Non-pigmented ciliary epithelial cell (primary cell): ENCODE data around the gene BTBD17.

ENCODE experiments used
- DNase-seq: peaks from one replicate; pipeline ENCODE4 v3.0.0-alpha.2; 2010; ENCODE audit warnings: low read depth

BTBD17 gene

GRCh38 chr17:74387365-74388218 lies 25.9 kb upstream of the BTBD17 start:
- DNase-seq = no peak

GRCh38 chr17:74386386-74386785 lies 24.7 kb upstream of the BTBD17 start:
- no peak for DNase-seq

- DNase-seq = no peak
Measured at GRCh38 chr17:74385201-74385600, 23.5 kb upstream of the BTBD17 start.

- DNase-seq = no peak
Measured at GRCh38 chr17:74383141-74383540, 21.5 kb upstream of the BTBD17 start.

- no peak for DNase-seq
Measured at GRCh38 chr17:74380959-74381808, 19.5 kb upstream of the BTBD17 start.

- DNase-seq = no peak
Measured at GRCh38 chr17:74380086-74380958, 18.7 kb upstream of the BTBD17 start.

GRCh38 chr17:74379495-74380085 lies 17.9 kb upstream of the BTBD17 start:
- DNase-seq = peak; percentile 6

GRCh38 chr17:74374858-74375257 lies 13.2 kb upstream of the BTBD17 start:
- no peak for DNase-seq

GRCh38 chr17:74373838-74374606 lies 12.4 kb upstream of the BTBD17 start:
- DNase-seq = no peak

GRCh38 chr17:74372426-74372825 lies 10.8 kb upstream of the BTBD17 start:
- DNase-seq = no peak

- DNase-seq = no peak
Measured at GRCh38 chr17:74371653-74372147, 10.0 kb upstream of the BTBD17 start.

GRCh38 chr17:74369665-74370490 lies 8.2 kb upstream of the BTBD17 start:
- DNase-seq = no peak

- DNase-seq = no peak
Measured at GRCh38 chr17:74369221-74369620, 7.6 kb upstream of the BTBD17 start.

- peak; percentile 3 for DNase-seq
Measured at GRCh38 chr17:74368341-74369081, 6.8 kb upstream of the BTBD17 start.

- no peak for DNase-seq
Measured at GRCh38 chr17:74367206-74367605, 5.5 kb upstream of the BTBD17 start, which contains the start of gene GPR142. Gene GPR142 (plus strand): TSS chr17:74367506. CDS start chr17:74369541, 2,035 bp downstream.

GRCh38 chr17:74362810-74363498 lies 1.3 kb upstream of the BTBD17 start:
- DNase-seq = no peak

- no peak for DNase-seq
Measured at GRCh38 chr17:74362069-74362405, 369 bp upstream of the BTBD17 start.

- no peak for DNase-seq
Measured at GRCh38 chr17:74360899-74361229, 804 bp downstream of the BTBD17 start.

GRCh38 chr17:74359916-74360315 lies 1.8 kb downstream of the BTBD17 start:
- no peak for DNase-seq
